Astrocyte of the cerebellum (primary cell): Measurements from ENCODE around the gene RNF13.

Source experiments
- DNase-seq: peaks from one replicate; pipeline ENCODE4 v3.0.0-alpha.2; 2011; ENCODE audit warnings: low read depth
- H3K4me3 ChIP-seq: 2 replicates; pipeline ENCODE4 v1.5.1; 2011; ENCODE audit warnings: mild to moderate bottlenecking, low read depth, low read length, moderate library complexity
- CTCF ChIP-seq: IDR thresholded peaks from 2 replicates; pipeline ENCODE4 v1.5.1; 2012; ENCODE audit warnings: low read length, low read depth, moderate library complexity, mild to moderate bottlenecking; ENCODE audit errors: missing control alignments
- in situ Hi-C: cut with HindIII; loops from 2 replicates; pipeline ENCODE4 v1.10.0; 2017; ENCODE audit warnings: low sequenced_read_pairs

RNF13 gene

DNA sequence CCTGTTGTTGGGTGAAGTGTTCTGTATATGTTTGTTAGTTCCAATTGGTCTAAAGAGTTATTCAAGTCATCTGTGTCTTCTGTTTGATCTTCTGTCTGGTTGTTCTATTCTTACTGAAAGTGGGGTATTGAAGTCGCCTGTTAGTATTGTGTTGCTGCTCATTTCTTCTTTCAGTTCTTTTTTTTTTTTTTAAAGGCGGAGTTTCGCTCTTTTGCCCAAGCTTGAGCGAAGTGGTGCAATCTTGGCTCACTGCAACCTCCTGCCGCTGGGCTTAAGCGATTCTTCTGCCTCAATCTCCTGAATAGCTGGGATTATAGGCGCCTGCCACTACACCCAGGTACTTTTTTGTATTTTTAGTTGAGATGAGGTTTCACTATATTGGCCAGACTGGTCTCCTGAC, 134.2 kb downstream of the RNF13 start:
- in situ Hi-C loops = no loop called here
- H3K4me3 ChIP-seq = no peak overlapping the region
- no peak for DNase-seq
- TF ChIP-seq CTCF = no peak

GRCh38 chr3:149949181-149949580, 136.2 kb downstream of the RNF13 start:
- no peak for TF ChIP-seq CTCF
- in situ Hi-C loops = no loop called here
- H3K4me3 ChIP-seq = no peak overlapping the region
- no peak for DNase-seq

- H3K4me3 ChIP-seq = no peak overlapping the region
- no peak for TF ChIP-seq CTCF
- no peak for DNase-seq
- in situ Hi-C loops = no loop called here
These were observed 141.8 kb downstream of the RNF13 start for GRCh38 chr3:149954812-149955211.

GRCh38 chr3:149955449-149955848, 142.4 kb downstream of the RNF13 start:
- no peak for DNase-seq

GRCh38 chr3:149957361-149958125, 144.5 kb downstream of the RNF13 start:
- H3K4me3 ChIP-seq = no peak overlapping the region
- in situ Hi-C loops = no loop called here
- no peak for DNase-seq
- TF ChIP-seq CTCF = no peak

More at GRCh38 chr3:149955449-149955848, 142.4 kb downstream of the RNF13 start:
- H3K4me3 ChIP-seq = no peak overlapping the region
- in situ Hi-C loops = no loop called here
- no peak for TF ChIP-seq CTCF

GRCh38 chr3:149958171-149958796, 145.3 kb downstream of the RNF13 start:
- H3K4me3 ChIP-seq = no peak overlapping the region
- DNase-seq = no peak
- TF ChIP-seq CTCF = no peak
- in situ Hi-C loops = no loop called here
